Adipocyte (in vitro differentiated cells): Measurements from ENCODE around the gene HEXA.
A peak's percentile ranks its signal among the peaks of the same experiment; 100 is the strongest.
"Not testable (repeated sequence)": the region's sequence is repeated elsewhere in the genome, so short reads cannot be mapped to it uniquely, and the experiment has no call there.

ENCODE experiments used
- DNase-seq: peaks from one replicate; pipeline ENCODE4 v3.0.0-alpha.2; 2015; ENCODE audit warnings: low read depth
- H3K27me3 ChIP-seq: replicated peaks from 2 replicates; pipeline ENCODE4 v1.7.0; 2013; ENCODE audit warnings: mild to moderate bottlenecking, low read length, moderate library complexity; ENCODE audit not compliant: control insufficient read depth, insufficient read depth
- H3K36me3 ChIP-seq: 2 replicates; pipeline ENCODE4 v1.7.0; 2013; ENCODE audit warnings: low read length, mild to moderate bottlenecking, moderate library complexity; ENCODE audit not compliant: control insufficient read depth, insufficient read depth, severe bottlenecking
- H3K4me1 ChIP-seq: 2 replicates; pipeline ENCODE4 v1.7.0; 2013; ENCODE audit warnings: mild to moderate bottlenecking, low read length, moderate library complexity; ENCODE audit not compliant: control insufficient read depth, insufficient read depth
- H3K4me3 ChIP-seq: 2 replicates; pipeline ENCODE4 v1.7.0; 2013; ENCODE audit warnings: mild to moderate bottlenecking, low read length, moderate library complexity
- H3K9ac ChIP-seq: 2 replicates; pipeline ENCODE4 v1.7.0; 2013; ENCODE audit warnings: mild to moderate bottlenecking, low read length, moderate library complexity
- H3K9me3 ChIP-seq: 2 replicates; pipeline ENCODE4 v1.7.0; 2013; ENCODE audit warnings: mild to moderate bottlenecking, low read length, moderate library complexity; ENCODE audit not compliant: control insufficient read depth

The HEXA gene

GRCh38 chr15:72375846-72376581 lies at the start of gene HEXA:
Gene HEXA, minus strand, starts transcription at chr15:72376014. Its CDS starts 42 bp downstream, at chr15:72375972.
- Histone ChIP-seq H3K9ac (peak within 1 kb of the TSS; percentile 96), H3K36me3 (no peaks in the 10 kb centered on the region), H3K9me3 (no peaks in the 10 kb centered on the region), H3K27me3 (peaks cover 8% of the 10 kb centered on the region), H3K4me3 (peak within 1 kb of the TSS; percentile 95), H3K4me1 (peaks cover 18% of the 10 kb centered on the region)
- peak; percentile 95 for DNase-seq

GRCh38 chr15:72423256-72423655 lies 47.4 kb upstream of the HEXA start:
- peaks cover 36% of the 10 kb centered on the region for H3K9me3 ChIP-seq
- no peaks in the 10 kb centered on the region for H3K4me1 ChIP-seq
- H3K27me3 ChIP-seq: no peaks in the 10 kb centered on the region
- H3K4me3 ChIP-seq: no peak overlapping the region
- no peak overlapping the region for H3K9ac ChIP-seq
- H3K36me3 ChIP-seq: no peaks in the 10 kb centered on the region
- no peak for DNase-seq

GRCh38 chr15:72421484-72421883 lies 45.7 kb upstream of the HEXA start:
- Histone ChIP-seq H3K9me3 (peaks cover 21% of the 10 kb centered on the region), H3K9ac (no peak overlapping the region), H3K4me3 (no peak overlapping the region), H3K4me1 (no peaks in the 10 kb centered on the region), H3K27me3 (no peaks in the 10 kb centered on the region), H3K36me3 (no peaks in the 10 kb centered on the region)
- DNase-seq: no peak

DNA sequence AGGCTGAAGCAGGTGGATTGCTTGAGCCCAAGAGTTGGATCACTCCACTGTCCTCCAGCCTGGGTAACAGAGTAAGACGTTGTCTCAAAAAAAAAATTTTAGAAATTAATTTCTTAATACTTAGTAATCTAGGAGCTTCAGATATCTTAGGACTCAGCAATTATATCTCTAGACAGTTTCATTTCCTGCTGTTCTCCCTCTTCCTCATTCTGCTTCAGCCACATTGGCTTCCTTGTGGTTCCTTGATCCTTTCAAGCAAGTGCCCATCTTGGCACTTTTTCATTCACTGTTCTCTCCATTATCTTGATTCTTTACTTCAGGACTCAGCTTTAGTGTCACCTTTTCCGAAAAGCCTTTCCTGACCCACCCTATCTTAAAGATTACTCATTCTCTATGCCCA lies 44.8 kb upstream of the HEXA start:
- H3K9ac ChIP-seq: no peak overlapping the region
- no peaks in the 10 kb centered on the region for H3K36me3 ChIP-seq
- no peak overlapping the region for H3K4me3 ChIP-seq
- no peak for DNase-seq
- no peaks in the 10 kb centered on the region for H3K27me3 ChIP-seq
- no peaks in the 10 kb centered on the region for H3K4me1 ChIP-seq
- peaks cover 14% of the 10 kb centered on the region for H3K9me3 ChIP-seq

- H3K27me3 ChIP-seq, H3K9ac ChIP-seq, H3K36me3 ChIP-seq, DNase-seq, H3K4me1 ChIP-seq, H3K9me3 ChIP-seq, H3K4me3 ChIP-seq: not testable (repeated sequence)
These were observed 44.0 kb upstream of the HEXA start for GRCh38 chr15:72419768-72420167.

DNA sequence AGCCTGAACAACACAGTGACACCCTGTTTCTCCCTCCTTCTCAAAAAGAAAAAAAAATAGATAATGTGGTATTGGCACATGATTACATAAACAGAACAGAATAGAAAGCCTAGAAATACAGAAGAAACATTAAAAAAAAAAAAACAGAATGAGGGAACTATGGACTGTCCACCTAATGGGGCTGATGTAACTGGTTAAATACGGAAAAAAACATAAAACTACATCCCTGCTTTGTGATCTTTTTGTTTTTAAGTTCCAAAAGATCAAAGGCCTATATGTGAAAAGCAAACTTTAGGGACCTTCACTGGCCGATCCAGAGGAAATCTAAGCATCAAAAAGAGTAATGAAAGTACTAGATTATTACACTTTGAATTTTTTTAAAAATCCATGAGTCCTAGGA lies 39.5 kb upstream of the HEXA start:
- H3K36me3 ChIP-seq: no peaks in the 10 kb centered on the region
- no peak for DNase-seq
- H3K27me3 ChIP-seq: peaks cover 5% of the 10 kb centered on the region
- no peaks in the 10 kb centered on the region for H3K4me1 ChIP-seq
- H3K9ac ChIP-seq: no peak overlapping the region
- H3K9me3 ChIP-seq: peaks cover 14% of the 10 kb centered on the region
- H3K4me3 ChIP-seq: no peak overlapping the region

- Histone ChIP-seq H3K9me3 (peaks cover 14% of the 10 kb centered on the region), H3K27me3 (peaks cover 15% of the 10 kb centered on the region)
- H3K4me3 ChIP-seq, DNase-seq, H3K9ac ChIP-seq, H3K36me3 ChIP-seq, H3K4me1 ChIP-seq: not testable (repeated sequence)
These were observed 37.5 kb upstream of the HEXA start for GRCh38 chr15:72413337-72413736.

DNA sequence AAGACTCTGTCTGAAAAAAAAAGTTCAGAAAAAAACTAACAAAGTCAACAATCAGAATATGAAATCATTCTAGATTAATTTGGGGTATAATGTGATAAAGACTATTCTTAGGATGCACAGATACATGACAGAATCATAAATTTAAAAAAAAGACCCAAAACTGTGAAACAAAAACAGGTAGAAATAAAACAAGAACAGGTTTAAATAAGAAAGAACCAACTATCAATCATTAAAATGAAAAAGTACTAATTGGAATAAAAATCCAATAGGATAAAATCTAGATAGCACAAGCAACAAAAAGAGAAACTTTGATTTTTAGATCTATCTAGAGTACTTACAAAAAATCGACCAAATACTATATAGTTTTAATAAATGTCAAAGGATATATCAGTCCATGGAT lies 35.7 kb upstream of the HEXA start:
- no peak overlapping the region for H3K4me3 ChIP-seq
- DNase-seq: no peak
- H3K9me3 ChIP-seq: peaks cover 14% of the 10 kb centered on the region
- H3K4me1 ChIP-seq: no peaks in the 10 kb centered on the region
- no peak overlapping the region for H3K9ac ChIP-seq
- H3K27me3 ChIP-seq: peaks cover 30% of the 10 kb centered on the region
- H3K36me3 ChIP-seq: no peaks in the 10 kb centered on the region

- H3K4me1 ChIP-seq: no peaks in the 10 kb centered on the region
- peaks cover 14% of the 10 kb centered on the region for H3K9me3 ChIP-seq
- H3K27me3 ChIP-seq: peaks cover 35% of the 10 kb centered on the region
- no peaks in the 10 kb centered on the region for H3K36me3 ChIP-seq
- no peak for DNase-seq
- H3K4me3 ChIP-seq: no peak overlapping the region
- no peak overlapping the region for H3K9ac ChIP-seq
These were observed 35.3 kb upstream of the HEXA start for GRCh38 chr15:72411111-72411510.

DNA sequence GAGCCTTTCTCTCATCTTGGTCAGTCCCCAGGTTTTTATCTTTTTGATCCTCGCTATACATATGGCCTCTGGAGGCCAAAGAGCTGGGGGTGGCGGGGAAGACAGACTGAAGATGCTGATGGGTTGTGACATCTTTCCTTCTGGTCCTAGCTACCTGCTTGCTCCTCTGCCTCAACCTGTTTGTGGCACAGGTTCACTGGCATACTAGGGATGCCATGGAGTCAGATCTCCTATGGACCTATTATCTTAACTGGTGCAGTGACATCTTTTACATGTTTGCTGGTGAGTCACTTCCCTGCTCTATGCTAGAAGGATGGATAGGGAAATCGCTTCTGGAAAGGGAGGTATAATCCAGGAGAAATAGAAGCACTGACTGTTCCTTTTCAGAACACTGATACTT lies 31.1 kb upstream of the HEXA start:
- peaks cover 14% of the 10 kb centered on the region for H3K9me3 ChIP-seq
- DNase-seq: no peak
- peaks cover 62% of the 10 kb centered on the region for H3K27me3 ChIP-seq
- H3K9ac ChIP-seq: no peak overlapping the region
- no peak overlapping the region for H3K4me3 ChIP-seq
- H3K36me3 ChIP-seq: no peaks in the 10 kb centered on the region
- H3K4me1 ChIP-seq: no peaks in the 10 kb centered on the region

DNA sequence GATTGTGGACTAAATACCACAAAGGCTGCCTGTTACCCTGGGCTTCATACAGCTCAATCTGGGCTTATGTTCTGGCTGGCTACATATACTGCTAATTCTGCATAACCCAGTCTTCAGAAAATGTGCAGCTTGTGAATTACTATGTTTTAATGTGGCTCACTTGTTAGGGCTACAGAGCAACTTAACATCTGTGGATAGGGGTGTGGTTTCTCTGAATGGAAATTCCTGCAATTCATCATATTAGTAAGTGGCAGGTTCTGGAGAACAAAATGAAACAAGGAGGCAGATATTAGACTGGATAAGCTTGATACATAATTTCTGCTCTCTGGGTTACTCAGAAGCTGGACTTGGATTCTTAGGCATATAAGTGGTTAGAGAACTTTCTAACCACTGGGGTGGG lies 29.0 kb upstream of the HEXA start:
- Histone ChIP-seq H3K4me3 (no peak overlapping the region), H3K9me3 (no peaks in the 10 kb centered on the region), H3K9ac (no peak overlapping the region), H3K27me3 (peaks cover 57% of the 10 kb centered on the region), H3K36me3 (no peaks in the 10 kb centered on the region), H3K4me1 (no peaks in the 10 kb centered on the region)
- DNase-seq: no peak

DNA sequence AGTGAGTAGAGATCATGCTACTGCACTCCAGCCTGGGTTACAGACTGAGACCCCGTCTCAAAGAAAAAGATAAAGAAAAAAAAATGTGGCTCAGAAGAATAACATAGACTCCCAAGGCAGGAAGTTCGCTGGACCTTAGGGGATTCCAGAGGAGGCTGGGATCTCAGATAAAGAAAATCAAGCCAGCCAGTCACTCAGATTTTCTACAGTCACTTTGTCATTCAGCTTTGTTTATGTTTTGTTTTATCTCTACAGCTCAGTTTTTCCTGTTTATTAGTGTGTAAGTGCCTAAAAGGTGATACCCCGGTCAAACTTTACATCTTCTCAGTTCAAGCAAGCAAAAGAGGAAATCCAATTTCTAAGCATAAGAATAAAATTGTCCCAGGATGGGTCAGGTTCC lies 28.5 kb upstream of the HEXA start:
- Histone ChIP-seq H3K4me1 (no peaks in the 10 kb centered on the region), H3K36me3 (no peaks in the 10 kb centered on the region), H3K9ac (no peak overlapping the region), H3K9me3 (no peaks in the 10 kb centered on the region), H3K27me3 (peaks cover 57% of the 10 kb centered on the region), H3K4me3 (no peak overlapping the region)
- DNase-seq: no peak
